ENCODE data around the gene CPSF7.

Gene CPSF7

GRCh38 chr11:61429691-61430582 lies at the start of gene CPSF7, which contains the start of gene SDHAF2:
Gene CPSF7 (minus strand): TSS chr11:61429975. CDS start chr11:61429235, 740 bp downstream.
Gene SDHAF2 (plus strand): TSS chr11:61430124. CDS start chr11:61430147, 23 bp downstream.
- H3K36me3 ChIP-seq (ENCODE audit: insufficient read depth, low read length) = peaks cover 25% of the 10 kb centered on the region
- peaks cover 16% of the 10 kb centered on the region for H3K4me1 ChIP-seq (ENCODE audit: control insufficient read depth, insufficient read depth, low read length, unreplicated experiment)
- peak within 1 kb of the TSS; percentile 86 for H2AFZ ChIP-seq (ENCODE audit: low read length, unreplicated experiment)
- peak within 1 kb of the TSS; percentile 97 for H3K4me3 ChIP-seq (ENCODE audit: low read depth, low read length)
- peaks cover 85% of the 10 kb centered on the region for H3K79me2 ChIP-seq (ENCODE audit: control insufficient read depth, insufficient read depth, low read length, unreplicated experiment)
- H3K27me3 ChIP-seq (ENCODE audit: insufficient read depth, low read length) = no peaks in the 10 kb centered on the region
- peak within 1 kb of the TSS; percentile 95 for H3K27ac ChIP-seq (ENCODE audit: low read depth, low read length)

- no peak overlapping the region for H3K27ac ChIP-seq (ENCODE audit: low read depth, low read length)
These were observed 48.0 kb upstream of the CPSF7 start for GRCh38 chr11:61477727-61478148.

GRCh38 chr11:61477126-61477525 lies 47.4 kb upstream of the CPSF7 start:
- Histone ChIP-seq H3K36me3 (ENCODE audit: insufficient read depth, low read length) (no peaks in the 10 kb centered on the region), H3K4me3 (ENCODE audit: low read depth, low read length) (no peak overlapping the region), H3K4me1 (ENCODE audit: control insufficient read depth, insufficient read depth, low read length, unreplicated experiment) (peaks cover 27% of the 10 kb centered on the region), H3K27me3 (ENCODE audit: insufficient read depth, low read length) (no peaks in the 10 kb centered on the region), H3K79me2 (ENCODE audit: control insufficient read depth, insufficient read depth, low read length, unreplicated experiment) (no peaks in the 10 kb centered on the region), H3K27ac (ENCODE audit: low read depth, low read length) (no peak overlapping the region), H2AFZ (ENCODE audit: low read length, unreplicated experiment) (no peak overlapping the region)

More at GRCh38 chr11:61477727-61478148, 48.0 kb upstream of the CPSF7 start:
- H2AFZ ChIP-seq (ENCODE audit: low read length, unreplicated experiment) = no peak overlapping the region
- no peaks in the 10 kb centered on the region for H3K79me2 ChIP-seq (ENCODE audit: control insufficient read depth, insufficient read depth, low read length, unreplicated experiment)
- H3K36me3 ChIP-seq (ENCODE audit: insufficient read depth, low read length) = no peaks in the 10 kb centered on the region
- peaks cover 21% of the 10 kb centered on the region for H3K4me1 ChIP-seq (ENCODE audit: control insufficient read depth, insufficient read depth, low read length, unreplicated experiment)
- no peaks in the 10 kb centered on the region for H3K27me3 ChIP-seq (ENCODE audit: insufficient read depth, low read length)
- H3K4me3 ChIP-seq (ENCODE audit: low read depth, low read length) = no peak overlapping the region

GRCh38 chr11:61476371-61476770 lies 46.6 kb upstream of the CPSF7 start:
- Histone ChIP-seq H2AFZ (ENCODE audit: low read length, unreplicated experiment) (no peak overlapping the region), H3K27ac (ENCODE audit: low read depth, low read length) (no peak overlapping the region), H3K36me3 (ENCODE audit: insufficient read depth, low read length) (no peaks in the 10 kb centered on the region), H3K4me3 (ENCODE audit: low read depth, low read length) (no peak overlapping the region), H3K4me1 (ENCODE audit: control insufficient read depth, insufficient read depth, low read length, unreplicated experiment) (peaks cover 32% of the 10 kb centered on the region), H3K79me2 (ENCODE audit: control insufficient read depth, insufficient read depth, low read length, unreplicated experiment) (no peaks in the 10 kb centered on the region), H3K27me3 (ENCODE audit: insufficient read depth, low read length) (no peaks in the 10 kb centered on the region)

- no peak overlapping the region for H3K4me3 ChIP-seq (ENCODE audit: low read depth, low read length)
- no peaks in the 10 kb centered on the region for H3K27me3 ChIP-seq (ENCODE audit: insufficient read depth, low read length)
- H3K79me2 ChIP-seq (ENCODE audit: control insufficient read depth, insufficient read depth, low read length, unreplicated experiment) = no peaks in the 10 kb centered on the region
- peaks cover 5% of the 10 kb centered on the region; the same call in 1 of the 2 replicates for H3K36me3 ChIP-seq (ENCODE audit: insufficient read depth, low read length)
- H3K27ac ChIP-seq (ENCODE audit: low read depth, low read length) = no peak overlapping the region
- H2AFZ ChIP-seq (ENCODE audit: low read length, unreplicated experiment) = no peak overlapping the region
- H3K4me1 ChIP-seq (ENCODE audit: control insufficient read depth, insufficient read depth, low read length, unreplicated experiment) = peaks cover 32% of the 10 kb centered on the region
These were observed 45.7 kb upstream of the CPSF7 start for GRCh38 chr11:61475433-61475832.

GRCh38 chr11:61474013-61474643 lies 44.4 kb upstream of the CPSF7 start:
- Histone ChIP-seq H3K79me2 (ENCODE audit: control insufficient read depth, insufficient read depth, low read length, unreplicated experiment) (no peaks in the 10 kb centered on the region), H3K36me3 (ENCODE audit: insufficient read depth, low read length) (peaks cover 5% of the 10 kb centered on the region; the same call in 1 of the 2 replicates), H2AFZ (ENCODE audit: low read length, unreplicated experiment) (no peak overlapping the region), H3K4me3 (ENCODE audit: low read depth, low read length) (0 out of 2 replicates have a peak overlapping the region, but pooled peaks have one; percentile 1), H3K27me3 (ENCODE audit: insufficient read depth, low read length) (no peaks in the 10 kb centered on the region), H3K4me1 (ENCODE audit: control insufficient read depth, insufficient read depth, low read length, unreplicated experiment) (peaks cover 32% of the 10 kb centered on the region), H3K27ac (ENCODE audit: low read depth, low read length) (peak overlapping the region; percentile 98)

GRCh38 chr11:61473370-61474012 lies 43.7 kb upstream of the CPSF7 start:
- H3K27ac ChIP-seq (ENCODE audit: low read depth, low read length) = peak overlapping the region; percentile 98
- no peaks in the 10 kb centered on the region for H3K79me2 ChIP-seq (ENCODE audit: control insufficient read depth, insufficient read depth, low read length, unreplicated experiment)
- H3K27me3 ChIP-seq (ENCODE audit: insufficient read depth, low read length) = no peaks in the 10 kb centered on the region
- H3K36me3 ChIP-seq (ENCODE audit: insufficient read depth, low read length) = peaks cover 5% of the 10 kb centered on the region; the same call in 1 of the 2 replicates
- peaks cover 32% of the 10 kb centered on the region for H3K4me1 ChIP-seq (ENCODE audit: control insufficient read depth, insufficient read depth, low read length, unreplicated experiment)
- no peak overlapping the region for H2AFZ ChIP-seq (ENCODE audit: low read length, unreplicated experiment)
- H3K4me3 ChIP-seq (ENCODE audit: low read depth, low read length) = 0 out of 2 replicates have a peak overlapping the region, but pooled peaks have one; percentile 1

GRCh38 chr11:61472868-61473267 lies 43.1 kb upstream of the CPSF7 start:
- Histone ChIP-seq H3K4me3 (ENCODE audit: low read depth, low read length) (peak overlapping the region; percentile 9; the same call in 1 of the 2 replicates), H3K4me1 (ENCODE audit: control insufficient read depth, insufficient read depth, low read length, unreplicated experiment) (peaks cover 32% of the 10 kb centered on the region), H3K27me3 (ENCODE audit: insufficient read depth, low read length) (no peaks in the 10 kb centered on the region), H2AFZ (ENCODE audit: low read length, unreplicated experiment) (no peak overlapping the region), H3K27ac (ENCODE audit: low read depth, low read length) (peak overlapping the region; percentile 98), H3K36me3 (ENCODE audit: insufficient read depth, low read length) (peaks cover 5% of the 10 kb centered on the region; the same call in 1 of the 2 replicates), H3K79me2 (ENCODE audit: control insufficient read depth, insufficient read depth, low read length, unreplicated experiment) (no peaks in the 10 kb centered on the region)

- H3K4me1 ChIP-seq (ENCODE audit: control insufficient read depth, insufficient read depth, low read length, unreplicated experiment) = peaks cover 32% of the 10 kb centered on the region
- H3K79me2 ChIP-seq (ENCODE audit: control insufficient read depth, insufficient read depth, low read length, unreplicated experiment) = no peaks in the 10 kb centered on the region
- no peaks in the 10 kb centered on the region for H3K27me3 ChIP-seq (ENCODE audit: insufficient read depth, low read length)
- H3K36me3 ChIP-seq (ENCODE audit: insufficient read depth, low read length) = peaks cover 5% of the 10 kb centered on the region; the same call in 1 of the 2 replicates
- peak overlapping the region; percentile 98 for H3K27ac ChIP-seq (ENCODE audit: low read depth, low read length)
- no peak overlapping the region for H2AFZ ChIP-seq (ENCODE audit: low read length, unreplicated experiment)
- H3K4me3 ChIP-seq (ENCODE audit: low read depth, low read length) = peak overlapping the region; percentile 9; the same call in 1 of the 2 replicates
These were observed 42.5 kb upstream of the CPSF7 start for GRCh38 chr11:61472282-61472681.

GRCh38 chr11:61468002-61468401 lies 38.2 kb upstream of the CPSF7 start:
- no peaks in the 10 kb centered on the region for H3K79me2 ChIP-seq (ENCODE audit: control insufficient read depth, insufficient read depth, low read length, unreplicated experiment)
- no peaks in the 10 kb centered on the region for H3K27me3 ChIP-seq (ENCODE audit: insufficient read depth, low read length)
- H3K4me3 ChIP-seq (ENCODE audit: low read depth, low read length) = no peak overlapping the region
- H3K36me3 ChIP-seq (ENCODE audit: insufficient read depth, low read length) = peaks cover 5% of the 10 kb centered on the region; the same call in 1 of the 2 replicates
- no peak overlapping the region for H3K27ac ChIP-seq (ENCODE audit: low read depth, low read length)
- peaks cover 12% of the 10 kb centered on the region for H3K4me1 ChIP-seq (ENCODE audit: control insufficient read depth, insufficient read depth, low read length, unreplicated experiment)
- H2AFZ ChIP-seq (ENCODE audit: low read length, unreplicated experiment) = no peak overlapping the region

Measured in ACC112 (cell line).